ENCODE measurements around the gene PDCL3. TPM values are rescaled to one million over a fixed set of nuclear protein-coding genes. Genes with fewer than 3 reads are reported as not detected.

Gene PDCL3
- total RNA-seq, 1 experiment from 2014 or later = 22.7 TPM

- H3F3A ChIP-seq (ENCODE audit: insufficient read depth, low read depth) = no peaks in the 10 kb centered on the region
- H3K4me2 ChIP-seq = no peak overlapping the region
- H3K4me1 ChIP-seq (replicated peaks; ENCODE audit: insufficient read depth) = peaks cover 7% of the 10 kb centered on the region; the same call in 1 of the 2 replicates
- intact Hi-C loops (cut with micrococcal nuclease; ENCODE audit: unreplicated experiment) = no loop called here
- no peak overlapping the region for H2AFZ ChIP-seq
- H3K9me2 ChIP-seq (ENCODE audit: insufficient read depth) = no peaks in the 10 kb centered on the region
- H3K4me3 ChIP-seq = no peak overlapping the region
- BruUV-seq (replicated peaks) = no TSS peak
- H3K36me3 ChIP-seq (ENCODE audit: low read depth) = no peaks in the 10 kb centered on the region
- H3K27ac ChIP-seq = no peak overlapping the region
- no peaks in the 10 kb centered on the region for H3K27me3 ChIP-seq (ENCODE audit: insufficient read depth, low read depth)
- no peaks in the 10 kb centered on the region for H4K20me1 ChIP-seq (ENCODE audit: insufficient read depth)
- ChIA-PET POLR2A (ENCODE audit: unreplicated experiment) (interaction anchor here (0.7 kb wide), 1 partner anchor 23 kb away, joined by 7 read pairs; no protein-coding TSS in a partner anchor), CTCF (no interaction called here)
- H3K9me3 ChIP-seq (ENCODE audit: insufficient read depth, low read depth) = peaks cover 7% of the 10 kb centered on the region; the same call in 1 of the 2 replicates
- TF ChIP-seq CTCF (conservative IDR thresholded peaks at IDR 0.05) = no peak
- no peak for TF ChIP-seq EZH2 (IDR thresholded peaks at IDR 0.05; ENCODE audit: low read depth)
- no peak for DNase-seq
- H3K79me2 ChIP-seq (ENCODE audit: low read depth) = no peaks in the 10 kb centered on the region
Measured at GRCh38 chr2:100625717-100626116, 62.9 kb downstream of the PDCL3 start.

Other genes with a start within 250 kb of the PDCL3 start
- not detected in 2 replicates for gene LONRF2, start 240.5 kb upstream of the PDCL3 start, total RNA-seq (2021)
- not detected in 2 replicates for gene CHST10, start 145.3 kb upstream of the PDCL3 start, total RNA-seq (2021)
- gene NMS, start 92.5 kb upstream of the PDCL3 start, total RNA-seq (2021) = not detected in 2 replicates